GM12878 (cell line): Measurements from ENCODE around the gene PSMD12. TPM values are rescaled to one million over a fixed set of nuclear protein-coding genes. Genes with fewer than 3 reads are reported as not detected.
"Not testable (repeated sequence)": the region's sequence is repeated elsewhere in the genome, so short reads cannot be mapped to it uniquely, and the experiment has no call there.

ENCODE experiments used
- ATAC-seq: fragments of 200-7000 bp; cut with Tn5 transposase; 3 replicates; pipeline ENCODE4 v1.9.1; 2020; ENCODE audit warnings: mild to moderate bottlenecking, moderate library complexity
- BruUV-seq: library from RNA; stranded (reverse); fragments of 400-500 nt; replicated peaks from 2 replicates; lab custom pipeline; 2021; lab: Mats Ljungman, UMichigan
- CTCF ChIA-PET: fragments of 300-600 bp; sonication (Branson Sonifier 250); formaldehyde crosslinking; extraction: SDS; loops from one replicate; lab custom pipeline; 2021; ENCODE audit warnings: inconsistent platforms; lab: Yijun Ruan, JAX
- POLR2A ChIA-PET: fragments of 350-600 bp; formaldehyde crosslinking; extraction: SDS; loops from one replicate; lab custom pipeline; 2021; ENCODE audit warnings: inconsistent platforms; lab: Charles Lee
- RAD21 ChIA-PET: fragments of 300-600 bp; sonication (Branson Sonifier 250); formaldehyde crosslinking; loops from one replicate; lab custom pipeline; 2023; ENCODE audit warnings: antibody characterized with exemption; ENCODE audit not compliant: unreplicated experiment; lab: Charles Lee
- SMC1A ChIA-PET: fragments of 300-600 bp; sonication (Branson Sonifier 250); formaldehyde crosslinking; loops from one replicate; lab custom pipeline; 2023; ENCODE audit not compliant: unreplicated experiment, uncharacterized antibody; lab: Charles Lee
- DNase-seq: peaks from one replicate; pipeline ENCODE4 v3.0.0-alpha.2; 2011; ENCODE audit warnings: low read depth, low spot score
- FAIRE-seq: peaks from 3 replicates; lab custom pipeline; 2011; peaks lifted over from hg19 to GRCh38; lab: Jason Lieb, UNC
- H2AFZ ChIP-seq: 2 replicates; pipeline ENCODE4 v1.6.0; 2011; ENCODE audit warnings: low read depth, low read length, control low read depth; ENCODE audit not compliant: control insufficient read depth
- H3K27ac ChIP-seq: 2 replicates; pipeline ENCODE4 v1.5.1; 2011; ENCODE audit warnings: control low read depth; ENCODE audit not compliant: control insufficient read depth, insufficient read depth
- H3K27me3 ChIP-seq, 2 experiments: replicated peaks in 1 of 2; 2 replicates each; pipeline versions ENCODE4 v1.6.0 to v1.6.1; 2011; ENCODE audit warnings: low read length in 1 of 2; ENCODE audit not compliant: control insufficient read depth in 2 of 2, insufficient read depth in 2 of 2
- H3K36me3 ChIP-seq, 2 experiments: 2 replicates each; pipeline ENCODE4 v1.5.1; 2011; ENCODE audit warnings: low read length in 1 of 2; ENCODE audit not compliant: control insufficient read depth in 2 of 2, insufficient read depth in 2 of 2
- H3K4me1 ChIP-seq: 2 replicates; pipeline ENCODE4 v1.6.1; 2011; ENCODE audit warnings: mild to moderate bottlenecking, low read length, moderate library complexity, mixed read lengths; ENCODE audit not compliant: control insufficient read depth, insufficient read depth
- H3K4me2 ChIP-seq: 2 replicates; pipeline ENCODE4 v1.6.0; 2011; ENCODE audit warnings: control low read depth; ENCODE audit not compliant: control insufficient read depth, insufficient read depth
- H3K4me3 ChIP-seq: fragments of 200-600 bp; sonication (generic); 2 replicates; pipeline ENCODE4 v1.5.1; 2016
- H3K79me2 ChIP-seq: 2 replicates; pipeline ENCODE4 v1.6.0; 2011; ENCODE audit warnings: low read length; ENCODE audit not compliant: control insufficient read depth, insufficient read depth
- H3K9ac ChIP-seq: 2 replicates; pipeline ENCODE4 v1.8.0; 2011; ENCODE audit warnings: low read length, control low read depth, mixed read lengths; ENCODE audit not compliant: control insufficient read depth, insufficient read depth
- H3K9me3 ChIP-seq: replicated peaks from 3 replicates; pipeline ENCODE4 v1.5.1; 2011; ENCODE audit warnings: mild to moderate bottlenecking, low read length; ENCODE audit not compliant: control insufficient read depth, insufficient read depth
- H4K20me1 ChIP-seq: 2 replicates; pipeline ENCODE4 v1.6.0; 2011; ENCODE audit not compliant: control insufficient read depth, insufficient read depth
- WGBS: methylation state at CpG from one replicate; pipeline ENCODE4 v1.1.6; 2016; ENCODE audit warnings: low lambda C conversion rate; ENCODE audit not compliant: insufficient replicate concordance, insufficient coverage; ENCODE audit errors: missing lambda C conversion rate; 5-methylcytosine and 5-hydroxymethylcytosine counted together
- in situ Hi-C: fragments of 300-500 bp; cut with MboI; formaldehyde crosslinking; loops from 9 replicates; pipeline ENCODE4 v1.14.3; 2018; ENCODE audit warnings: mixed read lengths
- intact Hi-C: fragments of 100-400 bp; cut with micrococcal nuclease; formaldehyde crosslinking; loops from one replicate; pipeline ENCODE4 v1.14.2; 2022; ENCODE audit not compliant: unreplicated experiment
- polyA plus RNA-seq, 11 experiments: library from polyadenylated mRNA; depleted of rRNA in 4 of 11; unstranded in 6 of 11; stranded (reverse) in 5 of 11; fragments of >200 nt; fragmentation: Nextera tagmentation in 4 of 11; fragmentation: Illumina TruSeq in 1 of 11; extraction: Ambion mirVana in 4 of 11; extraction: Trizol in 1 of 11; gene quantifications; 1 replicate in 1 of 11; 2 replicates in 10 of 11; pipeline versions ENCODE4 v1.2.1 to v1.2.3, GENCODE V29; 2011 to 2016; ENCODE audit warnings: inconsistent platforms in 2 of 11, missing spikeins in 2 of 11, low read depth in 1 of 11
- total RNA-seq, 4 experiments: library from RNA; depleted of rRNA in 3 of 4; stranded (reverse); fragments of >200 nt in 3 of 4; fragmentation: Illumina TruSeq in 1 of 4; extraction: Trizol in 1 of 4; gene quantifications; 2 replicates each; pipeline versions ENCODE4 v1.2.1 to v1.2.3, GENCODE V29; 2013 to 2021

PSMD12 gene
- total and polyA plus RNA-seq, 10 of the 15 experiments (the other 5 are each of a cell fraction or from before 2014, with no cell fraction given) = 19.8 to 149 (median 47.5) TPM

GRCh38 chr17:67332162-67332508 lies 34.2 kb downstream of the PSMD12 start:
- H4K20me1 ChIP-seq, RAD21 ChIA-PET, DNase-seq, H3K27ac ChIP-seq, ATAC-seq, H3K27me3 ChIP-seq, H3K4me2 ChIP-seq, POLR2A ChIA-PET, in situ Hi-C loops, SMC1A ChIA-PET, H3K4me3 ChIP-seq, H3K9me3 ChIP-seq, H3K36me3 ChIP-seq, H3K4me1 ChIP-seq, BruUV-seq, H3K9ac ChIP-seq, FAIRE-seq, intact Hi-C loops, H2AFZ ChIP-seq, H3K79me2 ChIP-seq: not testable (repeated sequence)
- WGBS = 0% methylated on average over 1 of the region's 1 CpG
- CTCF ChIA-PET = interaction anchor here (0.6 to 1.3 kb wide), 2 partner anchors 14 to 1207 kb away, joined by 3 read pairs; no protein-coding TSS in a partner anchor

- H3K9ac ChIP-seq, H2AFZ ChIP-seq, DNase-seq, H3K27me3 ChIP-seq, RAD21 ChIA-PET, SMC1A ChIA-PET, in situ Hi-C loops, FAIRE-seq, H3K4me1 ChIP-seq, H3K4me2 ChIP-seq, H3K4me3 ChIP-seq, intact Hi-C loops, H3K27ac ChIP-seq, H3K9me3 ChIP-seq, ATAC-seq, POLR2A ChIA-PET, BruUV-seq, H4K20me1 ChIP-seq, H3K36me3 ChIP-seq, H3K79me2 ChIP-seq: not testable (repeated sequence)
- 50% methylated on average over 8 of the region's 8 CpGs for whole genome bisulfite sequencing
- CTCF ChIA-PET = interaction anchor here (0.6 to 1.3 kb wide), 3 partner anchors 13 to 1208 kb away, joined by 3 to 5 read pairs (median 3); no protein-coding TSS in a partner anchor
Observed at GRCh38 chr17:67331381-67332161, 34.8 kb downstream of the PSMD12 start.
